Activated CD4-positive, CD25-positive, alpha-beta regulatory T cell treated with anti-CD3 and anti-CD28 coated beads, Interleukin-2, amount 50 U/mL, for 16 hours (primary cell): ENCODE measurements around the gene DUS2.
"Not testable (repeated sequence)": the region's sequence is repeated elsewhere in the genome, so short reads cannot be mapped to it uniquely, and the experiment has no call there.

Source experiments
- DNase-seq: peaks from one replicate; pipeline ENCODE4 v3.0.0-alpha.2; 2020; ENCODE audit warnings: low read depth, low spot score

Gene DUS2

GRCh38 chr16:68091380-68092261 is 68.5 kb downstream of the DUS2 start:
- DNase-seq = no peak

- DNase-seq = not testable (repeated sequence)
Measured at GRCh38 chr16:68092275-68092674, 69.2 kb downstream of the DUS2 start.

DNA sequence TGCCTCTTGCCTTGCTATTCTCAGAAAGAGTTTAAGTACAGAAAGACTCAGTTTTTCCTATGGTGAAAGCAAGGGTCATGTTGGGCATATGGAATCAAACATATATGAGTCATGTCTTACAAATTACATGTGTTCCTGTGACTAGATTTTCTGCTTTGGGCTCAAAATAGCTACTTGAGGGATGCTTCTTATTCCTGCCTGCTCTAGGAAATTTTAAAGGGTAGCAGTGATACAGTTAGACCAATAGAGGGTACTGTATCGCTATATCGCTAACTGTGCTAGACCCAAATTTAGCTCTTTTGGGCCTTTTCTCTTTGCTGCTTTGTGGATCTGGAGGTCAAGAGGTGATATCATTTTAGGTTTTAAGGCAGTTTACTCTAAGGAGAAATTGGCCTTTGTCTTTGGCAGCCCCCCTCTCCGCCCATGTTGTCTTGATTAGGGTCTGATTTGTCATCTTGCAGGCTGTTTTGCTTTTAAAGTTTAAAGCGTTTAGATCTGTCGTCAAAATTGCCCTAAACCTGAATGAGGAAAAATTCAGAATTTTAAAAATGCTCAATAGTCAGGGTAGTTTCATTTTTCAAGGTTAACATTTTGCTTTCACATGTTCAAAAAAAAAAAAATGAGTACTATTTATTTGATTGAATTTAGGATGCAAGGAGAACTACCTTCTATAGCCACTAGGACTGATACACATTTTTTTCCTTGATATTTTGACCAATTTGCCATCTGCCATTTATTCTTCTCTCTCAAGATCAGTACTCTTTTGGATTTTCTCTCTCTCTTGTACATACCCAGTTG is 70.9 kb downstream of the DUS2 start:
- no peak for DNase-seq

DNA sequence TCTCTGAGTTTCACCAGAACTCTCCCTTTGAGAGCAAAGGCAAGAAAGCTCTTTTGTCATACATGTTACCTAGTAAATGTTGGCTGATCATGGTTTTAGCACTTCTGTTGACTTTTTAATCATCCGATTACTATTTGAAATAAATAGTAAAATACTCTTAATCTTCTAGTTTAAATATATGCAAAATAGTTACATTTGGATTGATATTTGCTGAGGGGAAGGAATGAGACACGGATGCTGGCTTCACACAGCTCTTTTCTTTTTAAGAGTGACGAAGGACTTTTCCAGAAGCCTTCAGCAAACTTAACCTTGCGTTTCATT is 71.5 kb downstream of the DUS2 start:
- DNase-seq = no peak

- no peak for DNase-seq
Measured at GRCh38 chr16:68096491-68096890, 73.4 kb downstream of the DUS2 start.

- no peak for DNase-seq
Measured at GRCh38 chr16:68097088-68097487, 74.0 kb downstream of the DUS2 start.

DNA sequence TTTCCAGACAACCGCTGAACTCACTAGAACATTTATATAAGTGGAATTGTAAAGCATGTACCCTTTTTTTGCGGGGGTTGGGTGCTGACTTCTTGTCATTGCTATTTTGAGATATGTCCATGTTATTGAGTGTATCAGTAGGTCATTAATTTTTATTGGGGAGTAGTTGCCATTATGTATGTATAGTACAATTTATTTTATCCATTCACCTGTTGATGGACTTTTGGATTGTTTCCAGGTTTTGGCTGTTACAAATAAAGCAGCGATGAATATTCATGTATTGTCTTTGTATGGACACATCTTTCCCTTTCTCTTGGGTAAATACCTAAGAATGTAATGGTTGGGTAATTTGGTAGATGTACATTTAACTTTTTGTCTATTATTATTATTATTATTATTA is 74.8 kb downstream of the DUS2 start:
- DNase-seq = no peak

GRCh38 chr16:68100488-68100887 is 77.4 kb downstream of the DUS2 start:
- no peak for DNase-seq

DNA sequence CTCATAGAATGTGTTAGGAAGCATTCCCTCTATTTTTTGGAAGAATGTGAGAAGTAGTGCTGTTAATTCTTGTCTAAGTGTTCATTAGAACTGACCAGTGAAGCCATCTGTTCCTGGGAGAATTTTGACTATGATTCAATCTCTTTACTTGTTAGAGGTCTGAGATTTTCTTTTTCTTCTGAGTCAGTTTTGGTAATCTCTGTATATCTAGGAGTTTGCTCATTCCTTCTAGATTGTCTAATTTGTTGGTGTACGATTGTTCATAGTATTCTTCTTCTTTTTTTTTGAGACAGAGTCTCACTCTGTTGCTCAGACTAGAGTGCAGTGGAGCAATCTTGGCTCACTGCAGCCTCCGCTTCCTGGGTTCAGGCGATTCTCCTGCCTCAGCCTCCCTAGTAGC is 82.5 kb downstream of the DUS2 start:
- no peak for DNase-seq

DNA sequence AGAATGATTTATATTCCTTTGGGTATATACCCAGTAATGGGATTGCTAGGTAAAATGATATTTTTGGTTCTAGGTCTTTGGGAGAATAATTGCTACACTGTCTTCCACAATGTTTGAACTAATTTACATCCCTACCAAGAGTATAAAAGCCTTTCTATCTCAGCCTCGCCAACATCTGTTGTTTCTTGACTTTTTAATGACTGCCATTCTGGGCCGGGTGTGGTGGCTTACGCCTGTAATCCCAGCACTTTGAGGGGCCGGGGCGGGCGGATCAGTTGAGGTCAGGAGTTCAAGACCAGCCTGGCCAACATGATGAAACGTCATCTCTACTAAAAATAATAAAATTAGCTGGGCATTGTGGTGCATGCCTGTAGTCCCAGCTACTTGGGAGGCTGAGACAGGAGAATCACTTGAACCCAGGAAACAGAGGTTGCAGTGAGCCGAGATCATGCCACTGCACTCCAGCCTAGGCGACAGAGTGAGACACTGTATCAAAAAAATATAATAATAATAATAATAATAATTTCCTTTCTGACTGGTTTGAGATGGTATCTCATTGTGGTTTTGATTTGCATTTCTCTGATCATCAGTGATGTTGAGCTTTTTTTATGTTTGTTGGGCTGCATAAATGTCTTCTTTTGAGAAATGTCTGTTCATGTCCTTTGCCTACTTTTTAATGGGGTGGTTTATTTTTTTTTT is 84.3 kb downstream of the DUS2 start:
- not testable (repeated sequence) for DNase-seq

DNA sequence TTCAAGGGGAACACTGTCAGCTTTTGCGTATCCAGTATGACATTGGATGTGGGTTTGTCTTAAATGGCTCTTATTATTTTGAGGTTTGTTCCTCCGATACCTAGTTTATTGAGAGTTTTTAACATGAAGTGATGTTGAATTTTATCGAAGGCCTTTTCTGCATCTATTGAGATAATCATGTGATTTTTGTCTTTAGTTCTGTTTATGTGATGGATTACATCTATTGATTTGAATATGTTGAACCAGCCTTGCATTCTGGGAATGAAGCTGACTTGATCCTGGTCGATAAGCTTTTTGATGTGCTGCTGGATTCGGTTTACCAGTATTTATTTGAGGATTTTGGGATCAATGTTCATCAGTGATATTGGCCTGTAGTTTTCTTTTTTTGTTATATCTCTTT is 86.1 kb downstream of the DUS2 start:
- not testable (repeated sequence) for DNase-seq

DNA sequence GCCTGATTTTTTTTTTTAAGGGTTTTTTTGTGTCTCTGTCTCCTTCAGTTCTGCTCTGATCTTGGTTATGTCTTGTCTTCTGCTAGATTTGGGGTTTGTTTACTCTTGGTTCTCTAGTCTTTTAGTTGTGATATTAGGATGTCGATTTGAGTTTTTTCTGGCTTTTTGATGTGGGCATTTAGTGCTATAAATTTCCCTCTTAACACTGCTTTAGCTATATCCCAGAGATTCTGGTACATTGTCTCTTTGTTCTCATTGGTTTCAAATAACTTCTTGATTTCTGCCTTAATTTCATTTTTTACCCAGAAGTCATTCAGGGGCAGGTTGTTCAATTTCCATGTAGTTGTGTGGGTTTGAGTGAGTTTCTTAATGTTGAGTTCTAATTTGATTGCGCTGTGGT is 87.5 kb downstream of the DUS2 start:
- DNase-seq = not testable (repeated sequence)

GRCh38 chr16:68111379-68111778 is 88.3 kb downstream of the DUS2 start:
- no peak for DNase-seq

DNA sequence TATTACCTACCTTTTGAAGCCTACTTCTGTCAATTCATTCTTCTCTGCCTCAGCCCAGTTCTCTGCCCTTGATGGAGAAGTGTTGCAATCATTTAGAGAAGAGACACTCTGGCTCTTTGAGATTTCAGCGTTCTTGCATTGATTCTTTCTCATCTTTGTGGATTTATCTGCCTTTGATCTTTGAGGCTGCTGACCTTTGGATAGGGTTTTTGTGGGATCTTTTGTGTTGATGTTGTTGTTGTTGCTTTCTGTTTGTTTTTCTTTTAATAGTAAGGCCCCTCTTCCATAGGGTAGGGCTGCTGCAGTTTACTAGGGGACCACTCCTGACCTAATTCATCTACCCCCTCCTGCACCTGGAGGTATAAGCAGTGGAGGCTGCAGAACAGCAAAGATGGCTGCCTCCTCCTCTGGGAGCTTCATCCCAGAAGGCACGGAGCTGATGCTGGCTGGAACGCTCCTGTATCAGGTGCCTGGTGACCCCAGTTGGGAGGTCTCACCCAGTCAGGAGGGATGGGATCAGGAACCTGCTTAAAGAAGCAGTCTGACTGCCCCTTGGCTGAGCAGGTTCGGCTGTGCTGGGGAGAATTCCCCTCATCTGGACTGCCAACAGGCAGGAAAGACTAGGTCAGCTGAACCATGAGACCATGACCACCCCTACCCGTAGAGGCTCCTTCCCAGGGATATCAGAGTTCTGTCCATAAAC is 90.1 kb downstream of the DUS2 start:
- DNase-seq = no peak

GRCh38 chr16:68113765-68114240 is 90.7 kb downstream of the DUS2 start:
- no peak for DNase-seq

- DNase-seq = not testable (repeated sequence)
Measured at GRCh38 chr16:68114939-68115338, 91.9 kb downstream of the DUS2 start.

DNA sequence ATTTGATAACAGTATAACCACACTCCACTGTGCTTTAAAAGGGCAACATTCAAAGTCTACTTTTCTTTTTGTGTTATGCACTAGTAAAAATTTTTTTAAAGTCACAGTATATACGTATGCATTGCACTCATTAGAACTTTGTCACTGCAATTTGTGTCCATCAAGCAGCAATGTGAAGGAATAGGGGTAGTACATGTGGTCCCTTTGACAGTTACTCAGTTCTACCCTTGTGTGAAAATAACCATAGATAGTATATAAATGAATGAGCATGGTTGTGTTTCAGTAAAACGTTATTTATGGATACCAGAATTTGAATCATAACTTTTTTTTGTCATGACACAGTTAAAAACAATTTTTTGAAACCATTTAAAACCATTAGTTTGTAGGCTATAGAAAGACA is 92.8 kb downstream of the DUS2 start:
- no peak for DNase-seq

DNA sequence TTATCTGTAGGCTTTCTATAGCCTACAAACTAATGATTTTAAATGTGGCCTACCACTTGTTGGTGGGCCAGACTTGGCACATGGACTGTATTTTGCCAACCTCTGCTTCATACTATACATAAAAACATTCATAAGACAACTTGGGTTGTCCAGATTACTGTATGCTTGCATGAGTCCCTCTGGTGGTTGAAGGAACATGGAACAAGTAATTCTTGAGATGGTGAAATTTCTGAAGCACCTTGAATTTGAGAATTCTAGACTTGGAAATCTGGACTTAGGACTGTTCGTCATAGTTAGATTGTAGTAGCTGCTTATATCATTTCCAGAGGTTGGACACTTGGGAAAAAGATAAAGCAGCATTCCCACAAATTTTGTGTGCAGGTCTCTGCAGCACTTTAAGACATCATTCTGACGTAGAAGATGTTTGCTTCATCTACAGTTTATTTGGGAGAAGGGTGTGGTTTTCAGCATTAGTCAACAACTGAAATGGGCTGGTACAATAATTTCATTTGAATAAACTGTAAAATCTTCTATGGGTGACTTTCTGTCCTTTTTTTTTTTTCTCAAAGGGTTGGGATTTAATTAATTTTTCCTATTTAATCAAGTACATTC is 93.3 kb downstream of the DUS2 start:
- no peak for DNase-seq

GRCh38 chr16:68117884-68118283 is 94.8 kb downstream of the DUS2 start:
- DNase-seq = no peak

GRCh38 chr16:68118954-68119353 is 95.9 kb downstream of the DUS2 start:
- DNase-seq = not testable (repeated sequence)

GRCh38 chr16:68120496-68120895 is 97.4 kb downstream of the DUS2 start:
- DNase-seq = not testable (repeated sequence)
